Activated CD4-positive, alpha-beta T cell treated with anti-CD3 and anti-CD28 coated beads for 1 hour (primary cell): ENCODE measurements around the gene XXYLT1.
"Not testable (repeated sequence)": the region's sequence is repeated elsewhere in the genome, so short reads cannot be mapped to it uniquely, and the experiment has no call there.

Experiments
- DNase-seq: peaks from one replicate; pipeline ENCODE4 v3.0.0-alpha.2; 2020

The XXYLT1 gene

DNA sequence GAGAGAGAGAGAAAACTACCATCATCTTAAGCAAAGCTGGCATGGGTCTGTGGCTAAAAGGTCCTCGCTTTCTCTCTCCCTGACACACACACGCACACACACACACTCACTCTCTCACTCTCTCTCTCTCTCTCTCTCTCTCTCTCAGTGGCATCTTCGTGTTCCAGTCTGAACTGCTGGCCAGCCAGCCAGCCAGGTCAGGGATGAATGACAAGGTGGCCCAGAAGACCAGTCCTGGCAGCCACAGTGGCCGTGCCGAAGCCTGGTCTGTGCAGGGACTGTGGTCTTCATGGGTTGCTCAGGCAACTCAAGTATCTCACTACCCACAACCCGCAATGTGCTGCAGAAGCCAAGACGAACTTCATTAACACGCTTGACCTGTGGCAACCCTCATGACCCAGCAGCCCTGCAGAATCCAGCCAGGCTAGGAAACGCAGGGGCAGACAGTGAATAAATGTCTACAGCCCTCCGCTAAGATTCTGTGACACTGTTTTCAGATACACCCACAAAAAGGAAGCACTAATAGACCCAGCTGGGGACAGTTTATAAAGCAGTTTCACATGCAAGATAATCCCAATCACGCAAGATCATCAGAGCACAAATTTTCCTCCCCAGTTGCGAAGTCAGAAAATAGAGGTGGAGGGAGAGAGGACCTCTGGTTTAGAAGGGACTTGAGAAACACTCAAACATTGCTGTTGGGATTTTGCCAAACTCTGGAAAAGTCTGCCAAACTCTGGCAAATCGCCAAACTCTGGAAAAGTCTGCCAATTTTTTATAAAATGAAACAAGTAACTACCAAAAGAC, 66.4 kb downstream of the XXYLT1 start:
- DNase-seq: no peak

DNA sequence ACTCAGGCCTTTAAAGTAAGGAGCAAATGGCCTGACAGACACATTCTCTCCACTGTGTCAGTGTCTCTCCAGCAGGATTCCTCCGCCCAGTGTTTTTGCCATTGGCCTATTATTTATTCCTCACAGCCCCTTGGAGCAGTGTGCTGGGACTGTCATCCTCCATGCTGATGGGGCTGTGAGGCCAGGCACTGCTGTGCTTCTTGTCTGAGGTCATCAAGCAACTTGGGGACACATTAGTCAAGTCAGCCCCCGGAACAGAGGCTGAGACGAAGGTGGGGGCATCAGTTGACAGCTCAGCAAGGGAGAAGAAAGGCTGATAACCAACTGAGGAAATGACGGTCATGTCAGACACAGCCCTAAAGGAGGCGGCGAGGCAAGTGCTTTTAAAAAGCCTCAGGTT, 67.4 kb downstream of the XXYLT1 start:
- DNase-seq: no peak

DNA sequence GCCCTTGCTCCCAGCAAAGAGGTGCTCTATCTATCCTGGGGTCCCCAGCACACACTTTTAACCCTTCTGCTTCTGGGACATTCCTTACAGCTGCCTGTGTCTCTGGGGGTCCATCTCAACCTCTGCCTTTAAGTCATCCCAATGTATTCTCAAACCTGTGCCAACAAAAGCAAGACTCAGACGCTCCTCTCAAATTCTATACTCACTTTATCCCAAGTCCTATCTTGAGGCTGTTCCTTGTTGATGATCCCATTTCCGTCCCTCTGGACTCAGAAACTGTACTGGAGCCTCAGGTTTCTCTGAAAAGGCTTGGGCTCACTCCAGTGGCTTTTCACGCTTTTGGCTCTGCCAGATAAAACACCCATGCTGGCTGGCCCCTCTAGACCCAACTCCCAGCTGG, 69.7 kb downstream of the XXYLT1 start:
- DNase-seq: no peak

- DNase-seq: no peak
Measured at GRCh38 chr3:195200010-195200822, 70.7 kb downstream of the XXYLT1 start.

DNA sequence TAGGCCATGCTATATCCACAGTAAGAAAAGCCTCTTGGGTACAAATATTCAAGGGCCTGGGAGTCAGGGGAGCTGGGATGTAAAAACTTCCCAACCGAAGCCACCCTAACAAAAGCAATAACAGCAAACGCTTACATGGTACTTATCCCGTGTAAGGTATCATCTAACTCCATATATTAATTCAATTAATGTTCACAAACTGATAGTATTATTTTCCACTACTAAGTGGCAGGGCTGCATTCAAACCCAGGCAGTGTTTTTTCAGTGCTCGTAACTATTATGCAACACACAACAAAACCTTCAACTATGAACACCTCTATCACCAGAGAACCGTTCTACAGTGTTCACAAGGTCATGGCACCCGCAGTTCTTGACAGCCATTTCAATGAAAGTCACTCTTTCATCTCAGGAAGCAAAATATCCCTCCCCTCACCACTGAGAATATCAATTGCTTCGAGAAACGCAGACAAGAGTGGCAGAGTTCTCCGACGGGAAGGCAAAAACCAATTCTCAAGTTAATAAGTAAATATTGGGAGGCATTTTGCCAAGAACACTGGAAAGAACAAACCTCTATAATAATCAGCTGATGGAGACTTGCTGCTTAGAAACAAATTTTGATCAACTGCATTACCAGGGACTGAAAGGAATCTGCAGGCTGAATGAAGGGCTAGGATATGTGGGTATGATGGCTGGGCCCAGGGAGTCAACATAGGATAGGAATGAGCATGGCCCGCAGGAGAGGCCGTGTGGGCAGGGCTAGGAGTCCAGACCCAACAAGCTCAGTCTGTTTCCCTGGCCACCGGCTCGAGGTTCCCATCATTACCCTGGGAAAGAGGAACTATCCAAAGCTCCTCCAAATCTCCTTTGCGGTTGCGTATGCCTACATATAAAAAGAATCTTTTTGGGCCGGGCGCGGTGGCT, 72.3 kb downstream of the XXYLT1 start:
- DNase-seq: no peak

DNA sequence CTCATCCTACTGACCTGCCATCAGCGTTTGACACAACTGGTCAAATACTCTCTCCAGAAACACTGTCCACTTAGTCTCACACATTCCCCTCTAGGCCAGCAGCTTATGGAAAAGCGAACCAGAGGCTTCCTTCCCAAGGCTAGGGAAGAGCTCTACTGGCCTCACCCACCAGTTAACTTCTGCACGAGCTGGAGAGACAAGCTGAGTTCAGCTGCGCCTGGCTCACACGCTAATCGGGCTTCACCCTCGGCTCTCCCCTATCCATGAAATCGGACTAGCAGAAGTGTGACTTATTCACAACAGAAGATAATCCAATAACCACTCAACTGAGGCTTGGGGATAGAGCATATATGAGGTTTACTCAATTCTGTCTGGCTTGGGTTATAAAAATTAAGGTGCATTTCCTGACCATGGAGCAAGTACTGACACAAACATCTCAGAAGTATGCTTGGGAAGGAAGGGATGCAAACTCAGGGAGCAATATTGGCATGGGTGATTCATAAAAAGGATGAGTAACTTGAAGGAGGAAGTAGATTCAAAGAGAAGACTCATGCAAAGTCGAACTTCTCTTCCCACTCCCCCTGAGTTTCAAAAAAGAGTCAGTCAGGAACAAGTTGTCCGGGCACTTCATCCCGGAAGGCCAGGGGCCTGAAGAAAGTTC, 73.1 kb downstream of the XXYLT1 start:
- no peak for DNase-seq

GRCh38 chr3:195196266-195196665, 74.7 kb downstream of the XXYLT1 start:
- DNase-seq: no peak

DNA sequence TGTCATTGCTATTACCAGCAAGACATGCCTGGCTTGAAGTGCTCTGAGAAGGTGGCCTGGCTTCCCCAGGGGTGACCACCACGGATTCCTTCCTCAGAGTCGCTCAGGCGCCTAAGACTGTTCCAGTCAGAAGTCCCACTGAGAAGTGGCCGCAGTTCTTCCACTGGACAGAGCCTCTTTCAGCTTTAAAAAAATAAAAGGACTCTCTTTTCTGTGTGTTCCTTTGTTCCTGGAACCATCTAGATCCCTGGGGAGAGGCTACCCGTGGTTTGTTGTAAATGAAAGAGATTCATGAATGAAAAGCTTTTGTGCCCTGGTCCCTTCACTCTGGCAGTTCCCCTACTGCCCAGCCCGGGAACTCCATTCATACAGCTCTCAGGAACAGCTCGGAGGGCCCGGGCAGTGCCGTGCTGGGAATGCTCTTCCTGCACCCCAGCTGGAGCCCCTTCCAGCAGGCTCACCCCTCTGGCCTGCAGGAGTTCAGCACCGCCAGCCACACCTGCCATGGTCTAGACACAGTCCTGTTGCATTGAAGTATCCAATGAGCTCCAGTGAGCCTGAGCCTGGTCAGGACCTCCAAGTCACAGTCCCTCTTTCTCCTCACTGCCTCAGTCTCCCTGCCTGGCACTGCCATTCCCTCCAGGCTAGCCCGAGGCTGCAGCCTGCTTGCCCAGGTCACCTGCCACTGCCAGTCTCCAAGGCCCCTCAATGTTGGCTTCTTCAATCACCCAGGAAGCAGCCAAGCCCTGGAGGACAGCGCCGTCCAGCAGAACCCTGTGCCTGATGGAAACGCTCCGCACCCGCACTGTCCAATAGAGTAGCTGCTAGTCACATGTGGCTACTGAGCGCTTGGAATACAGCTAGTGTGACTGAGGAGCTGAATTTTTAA, 75.4 kb downstream of the XXYLT1 start:
- DNase-seq: no peak

DNA sequence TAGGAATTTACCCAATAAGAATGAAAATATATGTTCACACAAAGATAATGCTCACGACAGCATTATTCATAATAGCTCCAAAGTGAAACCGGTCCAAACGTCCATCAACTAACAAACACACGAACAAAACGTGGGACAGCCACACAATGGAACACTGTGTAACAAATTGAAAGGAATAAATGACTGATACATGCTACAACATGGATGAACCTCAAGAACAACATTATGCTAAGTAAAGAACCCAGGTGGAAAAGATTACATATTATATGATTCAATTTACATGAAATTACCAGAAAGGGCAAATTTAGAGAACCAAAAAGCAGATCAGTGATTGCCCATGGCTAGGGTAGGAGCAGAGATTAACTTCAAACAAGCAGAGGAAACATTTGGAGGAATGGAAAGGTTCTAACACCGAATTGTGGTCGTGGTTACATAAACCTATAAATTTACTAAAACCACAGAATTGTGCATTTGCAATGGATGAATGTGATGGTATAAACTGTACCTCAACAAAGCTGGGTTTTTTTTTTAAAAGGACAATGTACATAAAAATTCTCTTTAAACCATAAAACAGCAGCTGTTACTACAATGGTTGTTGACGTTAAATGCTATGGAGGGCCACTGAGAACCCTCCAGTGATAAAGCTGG, 76.3 kb downstream of the XXYLT1 start:
- no peak for DNase-seq

DNA sequence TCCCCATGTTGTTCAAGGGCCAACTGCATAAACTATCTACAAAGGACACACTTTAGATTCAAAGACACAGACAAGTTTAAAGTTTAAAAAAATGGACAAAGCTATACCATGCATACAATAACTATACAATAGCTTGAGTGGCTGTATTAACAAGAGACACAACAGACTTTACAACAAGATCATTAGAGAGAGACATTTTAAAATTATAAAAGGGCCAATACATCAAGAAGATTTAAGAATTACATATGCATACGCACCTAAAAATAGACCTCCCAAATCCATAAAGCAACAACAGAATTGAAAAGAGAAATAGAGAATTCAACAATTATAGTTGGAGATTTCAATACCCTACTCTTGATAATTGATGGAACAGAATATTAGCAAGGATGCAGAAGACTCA, 79.4 kb downstream of the XXYLT1 start:
- DNase-seq: no peak

DNA sequence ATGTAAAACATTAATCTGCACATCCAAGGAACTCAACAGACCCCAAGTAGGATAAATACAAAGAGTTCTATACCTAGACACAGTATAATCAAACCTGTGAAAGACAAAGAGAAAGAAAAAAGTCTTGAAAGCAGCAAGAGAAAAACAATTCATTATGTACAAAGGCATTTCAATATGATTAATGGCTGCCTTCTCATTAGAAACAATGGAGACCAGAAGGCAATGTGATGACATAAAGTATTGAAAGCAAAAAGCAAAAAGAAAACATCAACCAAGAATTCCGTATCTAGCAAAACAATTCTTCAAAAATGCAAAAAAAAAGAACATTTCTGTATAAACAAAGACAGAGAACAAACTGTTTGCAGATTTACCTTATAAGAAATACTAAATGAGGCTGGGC, 81.1 kb downstream of the XXYLT1 start:
- DNase-seq: no peak

GRCh38 chr3:195188426-195188927, 82.5 kb downstream of the XXYLT1 start:
- no peak for DNase-seq

GRCh38 chr3:195187609-195188425, 83.1 kb downstream of the XXYLT1 start:
- DNase-seq: no peak

GRCh38 chr3:195186710-195187047, 84.3 kb downstream of the XXYLT1 start:
- DNase-seq: not testable (repeated sequence)

- no peak for DNase-seq
Measured at GRCh38 chr3:195186041-195186709, 84.8 kb downstream of the XXYLT1 start.

- no peak for DNase-seq
Measured at GRCh38 chr3:195185583-195185982, 85.4 kb downstream of the XXYLT1 start.

GRCh38 chr3:195184716-195185421, 86.1 kb downstream of the XXYLT1 start:
- DNase-seq: no peak

DNA sequence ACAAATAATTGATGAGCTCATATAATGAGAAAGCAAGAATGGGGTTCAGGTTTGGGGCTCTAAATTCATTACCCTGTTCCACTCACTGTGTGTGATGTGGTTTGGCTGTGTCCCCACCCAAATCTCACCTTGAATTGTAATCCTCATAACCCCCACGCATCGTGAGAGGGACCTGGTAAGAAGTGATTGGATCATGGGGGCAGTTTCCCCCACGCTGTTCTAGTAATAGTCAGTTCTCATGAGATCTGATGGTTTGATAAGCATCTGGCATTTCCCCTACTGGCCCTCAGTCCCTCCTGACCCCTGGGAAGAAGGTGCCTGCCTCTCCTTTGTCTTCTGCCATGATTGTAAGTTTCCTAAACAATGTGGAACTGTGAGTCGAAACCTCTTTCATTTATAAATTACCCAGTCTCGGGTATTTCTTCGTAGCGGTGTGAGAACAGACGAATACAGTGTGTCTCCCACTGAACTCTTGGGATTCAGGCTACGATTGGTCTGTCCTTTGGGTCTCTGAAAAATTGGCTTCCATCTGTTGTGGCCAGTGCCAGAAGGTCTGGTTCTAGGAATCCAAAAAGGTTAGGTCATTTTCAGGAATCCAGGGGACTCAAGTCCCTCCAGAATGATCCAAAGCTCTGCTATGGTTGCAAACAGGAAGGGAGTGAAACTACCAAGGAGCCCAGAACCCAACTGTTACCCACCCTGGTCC, 87.7 kb downstream of the XXYLT1 start:
- no peak for DNase-seq
